ENCODE measurements around the gene PTGFRN.
A peak's percentile ranks its signal among the peaks of the same experiment; 100 is the strongest.

Gene PTGFRN

GRCh38 chr1:117003223-117003875 lies 93.6 kb downstream of the PTGFRN start:
- no peak overlapping the region for H3K4me3 ChIP-seq (ENCODE audit: low read depth, low read length)
- no peak for TF ChIP-seq CTCF (IDR thresholded peaks at IDR 0.05; ENCODE audit: insufficient read depth, low read depth, low read length, missing control alignments)
- no peak for DNase-seq (ENCODE audit: low read depth)

GRCh38 chr1:117007719-117008013 lies 98.0 kb downstream of the PTGFRN start:
- TF ChIP-seq CTCF (IDR thresholded peaks at IDR 0.05; ENCODE audit: insufficient read depth, low read depth, low read length, missing control alignments), result no peak
- no peak overlapping the region for H3K4me3 ChIP-seq (ENCODE audit: low read depth, low read length)
- no peak for DNase-seq (ENCODE audit: low read depth)

GRCh38 chr1:117008656-117009055 lies 98.9 kb downstream of the PTGFRN start:
- no peak for DNase-seq (ENCODE audit: low read depth)
- TF ChIP-seq CTCF (IDR thresholded peaks at IDR 0.05; ENCODE audit: insufficient read depth, low read depth, low read length, missing control alignments), result no peak

GRCh38 chr1:117009132-117009531 lies 99.4 kb downstream of the PTGFRN start:
- TF ChIP-seq CTCF (IDR thresholded peaks at IDR 0.05; ENCODE audit: insufficient read depth, low read depth, low read length, missing control alignments), result no peak
- peak; percentile 18 for DNase-seq (ENCODE audit: low read depth)
- H3K4me3 ChIP-seq (ENCODE audit: low read depth, low read length), result no peak overlapping the region

More at GRCh38 chr1:117008656-117009055, 98.9 kb downstream of the PTGFRN start:
- no peak overlapping the region for H3K4me3 ChIP-seq (ENCODE audit: low read depth, low read length)

DNA sequence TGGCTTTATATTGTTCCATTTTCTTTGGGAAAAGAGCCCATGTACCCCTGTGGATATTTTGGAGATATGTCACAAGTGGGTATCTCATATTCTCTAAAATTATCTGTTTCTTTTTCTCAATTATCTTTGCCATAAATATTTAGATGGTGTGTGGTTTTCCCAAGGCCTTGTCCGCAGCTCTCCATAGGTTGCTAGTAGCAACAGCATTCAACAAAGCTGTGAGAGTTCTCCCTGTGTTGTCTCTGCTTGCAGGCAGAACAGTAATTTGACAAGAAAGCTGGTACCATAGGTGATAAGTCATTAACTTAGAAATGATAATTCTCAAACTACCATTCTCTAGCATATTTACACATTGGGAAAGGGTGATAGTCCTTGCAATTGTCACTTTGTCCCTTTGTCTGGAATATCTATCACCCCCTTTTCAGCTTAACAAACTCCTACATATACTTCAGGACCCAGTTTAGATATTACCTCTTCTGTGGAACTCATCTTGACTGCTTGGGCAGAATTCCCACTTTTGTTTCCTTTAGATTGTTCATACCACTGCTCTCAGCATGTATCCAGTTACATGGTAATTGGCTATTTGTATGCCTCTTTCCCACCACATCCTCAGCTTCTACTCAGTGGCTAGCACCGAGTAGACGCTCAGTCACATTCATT lies 100.7 kb downstream of the PTGFRN start:
- no peak for TF ChIP-seq CTCF (IDR thresholded peaks at IDR 0.05; ENCODE audit: insufficient read depth, low read depth, low read length, missing control alignments)
- DNase-seq (ENCODE audit: low read depth), result no peak

DNA sequence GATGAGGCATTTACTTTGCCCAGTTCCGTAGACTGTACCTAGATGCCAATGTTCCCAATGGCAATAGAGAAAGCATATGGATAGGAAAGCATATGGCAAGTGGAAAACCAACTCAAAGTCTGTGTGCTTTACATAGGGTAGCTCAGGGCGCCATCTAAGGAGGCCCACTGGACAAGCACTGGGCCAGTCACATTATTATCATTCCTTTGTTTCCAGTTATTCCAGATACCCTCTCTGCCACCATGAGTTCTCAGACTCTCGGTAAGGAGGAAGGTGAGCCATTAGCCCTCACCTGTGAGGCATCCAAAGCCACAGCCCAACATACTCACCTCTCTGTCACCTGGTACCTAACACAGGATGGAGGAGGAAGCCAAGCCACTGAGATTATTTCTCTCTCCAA lies 101.6 kb downstream of the PTGFRN start:
- no peak overlapping the region for H3K4me3 ChIP-seq (ENCODE audit: low read depth, low read length)
- TF ChIP-seq CTCF (IDR thresholded peaks at IDR 0.05; ENCODE audit: insufficient read depth, low read depth, low read length, missing control alignments), result no peak
- no peak for DNase-seq (ENCODE audit: low read depth)

More for the DNA sequence above, 100.7 kb downstream of the PTGFRN start:
- H3K4me3 ChIP-seq (ENCODE audit: low read depth, low read length), result no peak overlapping the region

Measured in GM12865 (cell line).